HG03135 (cell line): Measurements from ENCODE around the gene OSMR.
"Not testable (repeated sequence)": the region's sequence is repeated elsewhere in the genome, so short reads cannot be mapped to it uniquely, and the experiment has no call there.

ENCODE experiments used
- ATAC-seq: cut with Tn5 transposase; IDR thresholded peaks from one replicate; pipeline ENCODE4 v1.9.1; 2021; ENCODE audit warnings: mild to moderate bottlenecking, moderate library complexity; ENCODE audit not compliant: unreplicated experiment

The OSMR gene

DNA sequence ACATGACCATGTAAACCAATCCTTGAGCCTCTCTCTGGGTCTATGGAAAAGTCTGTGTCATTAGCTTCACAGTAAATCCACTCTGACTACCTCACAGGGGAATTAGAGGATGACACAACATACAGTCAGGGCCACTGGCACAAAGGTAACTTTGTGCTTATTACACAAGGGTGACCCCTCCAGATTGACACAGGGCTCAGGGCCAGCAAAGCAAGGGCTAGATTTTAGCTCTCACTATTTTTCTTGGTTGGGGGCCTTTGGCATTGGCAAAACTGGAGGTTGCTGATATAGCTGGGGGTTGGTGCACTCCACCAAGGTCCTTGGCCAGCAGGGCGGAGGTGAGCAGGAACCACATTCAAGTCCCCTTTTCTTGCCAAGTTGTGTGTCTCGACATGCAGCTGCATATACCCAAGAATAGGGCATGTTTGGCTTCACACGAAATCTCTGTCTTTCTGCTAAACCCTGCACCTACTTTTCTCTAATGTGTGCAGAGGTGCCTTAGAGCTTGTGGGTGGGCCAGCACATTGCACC lies 15.2 kb upstream of the OSMR start:
- ATAC-seq = no peak

DNA sequence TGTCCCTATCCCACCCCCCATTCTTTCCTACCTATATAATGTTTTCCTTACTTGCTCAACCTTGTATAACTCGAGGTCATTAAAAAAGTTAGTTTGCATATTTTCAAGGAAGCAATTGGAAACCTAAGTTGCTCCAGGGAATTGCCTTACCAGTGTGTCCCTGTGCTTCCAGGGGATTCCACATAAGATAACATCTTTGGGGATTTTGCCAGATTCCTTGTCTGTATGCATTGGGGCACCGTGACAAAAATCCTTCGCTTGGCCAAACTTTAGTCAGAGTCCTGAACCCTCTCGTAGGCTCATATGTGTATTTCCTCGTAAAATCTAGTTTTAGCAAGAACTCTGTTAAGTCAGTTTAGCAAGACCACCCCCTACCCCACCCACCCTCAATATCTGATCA lies 14.7 kb upstream of the OSMR start:
- no peak for ATAC-seq

DNA sequence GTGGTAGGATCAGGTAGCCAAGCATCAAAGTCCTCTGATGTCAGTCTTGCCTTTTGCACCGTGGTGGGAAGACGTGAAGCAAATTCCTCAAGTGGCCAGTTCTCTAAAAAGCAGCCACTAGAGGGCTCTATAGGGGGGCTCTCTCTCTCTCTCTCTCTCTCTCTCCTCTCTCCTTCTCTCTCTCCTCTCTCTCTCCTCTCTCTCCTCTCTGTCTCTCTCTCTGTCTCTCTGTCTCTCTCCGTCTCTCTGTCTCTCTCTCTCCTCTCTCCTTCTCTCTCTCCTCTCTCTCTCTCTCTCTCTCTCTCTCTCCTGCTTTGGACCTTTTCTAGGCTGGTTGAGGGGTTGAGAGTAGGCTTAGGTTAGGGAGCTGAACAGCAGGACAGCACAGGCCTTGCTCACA lies 13.9 kb upstream of the OSMR start:
- ATAC-seq = no peak

DNA sequence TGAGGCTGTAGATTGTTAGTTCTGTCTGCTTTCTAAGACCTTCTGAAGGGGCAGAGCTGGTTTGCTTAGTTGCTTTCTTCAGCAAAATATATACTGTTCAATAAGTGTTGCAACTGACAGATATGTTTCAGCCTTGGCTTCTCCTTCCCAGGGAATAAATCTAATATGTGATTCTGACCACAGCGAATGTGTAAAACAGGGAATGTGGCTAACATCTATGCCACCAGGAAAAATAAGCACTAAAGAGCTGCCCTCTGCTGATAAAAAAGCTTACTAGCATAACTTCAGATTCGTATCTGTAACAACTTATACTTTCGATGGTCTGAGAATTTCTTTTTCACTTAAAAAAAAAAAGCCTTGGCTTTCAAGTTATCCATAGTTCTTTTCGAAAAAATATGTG lies 13.0 kb upstream of the OSMR start:
- ATAC-seq = no peak

GRCh38 chr5:38835887-38836286 lies 9.9 kb upstream of the OSMR start:
- ATAC-seq = no peak

- no peak for ATAC-seq
These were observed 8.4 kb upstream of the OSMR start for GRCh38 chr5:38837416-38837815.

GRCh38 chr5:38837932-38838331 lies 7.9 kb upstream of the OSMR start:
- ATAC-seq = no peak

- ATAC-seq = no peak
These were observed 2.1 kb upstream of the OSMR start for GRCh38 chr5:38843665-38844064.

DNA sequence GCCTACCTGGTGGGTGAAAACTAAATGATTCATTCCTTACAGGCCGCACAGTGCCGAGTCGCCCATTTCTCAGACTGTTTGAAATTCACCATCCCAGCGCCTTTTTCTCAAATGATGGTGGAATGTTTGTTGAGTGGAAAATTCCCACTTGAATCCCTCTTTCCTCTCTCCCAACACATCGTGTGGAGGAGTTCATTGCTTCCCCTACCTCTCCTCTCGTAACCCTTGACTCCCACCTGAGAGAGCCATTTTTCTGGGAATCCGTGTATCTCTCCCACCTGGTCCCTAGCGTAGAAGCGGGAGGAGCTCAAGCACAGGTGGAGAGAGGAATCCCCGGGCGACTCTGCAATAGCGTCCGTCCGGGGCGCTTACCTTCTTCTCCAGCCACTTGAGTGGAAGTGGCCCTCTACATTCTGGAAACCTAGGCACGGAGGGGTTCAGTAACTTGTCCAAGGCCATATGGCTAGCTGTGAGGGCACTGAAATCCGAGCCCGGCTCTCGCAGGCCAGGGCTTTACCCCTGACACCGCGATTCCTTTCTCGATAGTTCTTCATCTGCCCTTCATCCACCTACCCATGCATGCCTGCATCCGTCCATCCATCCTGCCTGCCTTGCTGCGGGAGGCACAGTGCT lies 683 bp downstream of the OSMR start:
- no peak for ATAC-seq

DNA sequence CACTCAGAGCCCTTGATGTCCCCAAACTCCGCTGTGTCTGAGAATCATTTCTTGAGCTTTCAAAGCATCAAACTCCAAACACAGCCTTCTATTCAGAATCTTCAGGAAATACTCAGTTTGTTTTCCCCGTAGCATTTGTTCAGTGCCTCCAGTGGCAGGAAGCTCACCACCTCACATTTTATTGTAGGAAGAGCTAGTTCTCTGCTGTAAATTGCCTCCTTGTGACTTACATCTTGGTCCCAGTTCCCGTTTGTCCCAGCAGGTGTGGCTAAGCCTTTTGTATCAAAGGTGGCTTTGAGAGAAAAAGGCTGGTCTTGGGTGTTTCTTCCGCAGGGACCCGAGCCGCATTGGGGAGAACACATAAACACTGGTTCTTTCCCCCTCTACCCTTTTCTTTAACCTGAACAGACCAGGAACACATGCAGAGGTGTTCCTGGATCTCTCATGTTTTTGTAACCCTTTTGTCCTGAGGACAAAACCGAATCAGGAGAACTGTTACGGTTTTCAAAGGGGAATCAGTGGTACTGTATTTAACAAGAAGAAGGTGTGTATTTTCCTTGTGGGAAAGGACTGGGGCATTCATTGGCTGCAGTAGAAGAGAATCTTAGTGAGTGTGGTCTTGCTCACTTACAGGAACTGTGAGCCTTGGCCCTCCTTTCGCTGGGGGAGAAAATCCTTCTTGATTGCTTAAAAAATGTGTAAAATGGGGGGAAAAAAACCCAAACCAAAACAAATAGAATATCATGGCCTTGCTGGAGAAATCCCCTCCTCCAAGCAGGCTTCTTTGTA lies 1.9 kb downstream of the OSMR start:
- ATAC-seq = no peak

DNA sequence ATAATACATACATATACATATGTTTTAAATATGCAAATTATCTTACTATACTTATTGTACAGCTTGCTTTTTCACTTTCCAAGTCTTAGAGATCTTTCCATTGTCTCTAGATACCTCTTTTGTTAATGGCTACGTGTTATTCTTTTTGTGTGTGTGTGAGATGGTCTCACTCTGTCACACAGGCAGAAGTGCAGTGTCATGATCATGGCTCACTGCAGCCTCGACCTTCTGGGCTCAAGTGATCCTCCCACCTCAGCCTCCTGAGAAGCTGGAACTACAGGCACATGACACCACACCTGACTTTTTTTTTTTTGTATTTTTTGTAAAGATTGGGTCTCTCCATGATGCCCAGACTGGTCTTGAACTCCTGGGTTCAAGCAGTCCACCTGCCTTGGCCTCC lies 2.8 kb downstream of the OSMR start:
- ATAC-seq = no peak

- ATAC-seq = not testable (repeated sequence)
These were observed 5.8 kb downstream of the OSMR start for GRCh38 chr5:38851640-38852039.

GRCh38 chr5:38853753-38854470 lies 8.1 kb downstream of the OSMR start:
- no peak for ATAC-seq

- ATAC-seq = no peak
These were observed 9.1 kb downstream of the OSMR start for GRCh38 chr5:38854907-38855306.

GRCh38 chr5:38856660-38857059 lies 10.8 kb downstream of the OSMR start:
- no peak for ATAC-seq

DNA sequence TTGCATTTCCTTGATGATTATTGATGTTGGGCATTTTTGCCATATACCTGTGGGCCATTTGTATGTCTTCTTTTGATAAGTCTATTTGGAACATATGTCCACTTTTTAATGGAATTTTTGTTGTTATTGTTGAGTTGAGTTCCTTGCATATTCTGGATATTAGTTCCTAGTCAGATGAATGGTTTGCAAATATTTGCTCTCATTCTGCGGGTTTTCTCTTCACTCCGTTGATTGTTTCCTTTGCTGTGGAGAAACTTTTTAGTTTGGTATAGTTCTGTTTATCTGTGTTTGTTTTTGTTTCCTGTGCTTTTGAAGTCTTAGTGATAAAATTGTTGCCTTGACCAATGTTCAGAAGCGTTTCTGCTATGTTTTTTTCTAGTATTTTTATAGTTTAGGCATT lies 13.0 kb downstream of the OSMR start:
- ATAC-seq = no peak

- not testable (repeated sequence) for ATAC-seq
These were observed 16.4 kb downstream of the OSMR start for GRCh38 chr5:38861986-38862770.

DNA sequence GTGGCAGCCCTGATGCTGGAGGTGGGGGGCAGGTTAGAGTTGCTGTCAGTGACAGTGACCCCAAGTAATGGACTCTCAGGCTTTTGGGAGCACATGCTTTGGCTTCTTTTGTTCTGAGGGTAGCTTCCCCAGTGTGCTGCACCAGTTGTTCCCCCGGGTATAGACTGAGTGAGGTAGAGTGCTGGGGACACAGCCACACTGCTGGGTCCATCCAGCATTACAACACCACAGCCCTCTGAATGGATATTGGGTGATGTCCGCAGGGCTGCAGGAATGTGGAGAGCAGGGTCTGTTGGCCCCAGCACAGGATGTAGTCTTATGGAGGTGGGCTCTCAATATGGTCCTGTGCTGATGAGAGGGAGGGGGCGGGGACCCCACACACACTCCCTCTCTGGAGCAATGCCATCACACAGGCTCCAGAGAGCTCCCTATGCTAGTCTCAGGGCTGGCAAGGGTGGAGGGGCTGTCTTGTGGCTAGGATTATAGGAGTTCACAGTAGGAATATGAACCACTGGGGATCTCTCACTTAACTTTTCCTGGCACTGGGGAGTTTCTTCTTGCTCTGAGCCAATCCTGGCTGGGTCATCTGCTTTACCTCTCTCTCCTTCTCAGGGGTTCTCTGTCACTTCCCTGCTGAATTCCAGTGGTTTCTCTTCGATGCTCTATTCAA lies 20.7 kb downstream of the OSMR start:
- ATAC-seq = no peak

DNA sequence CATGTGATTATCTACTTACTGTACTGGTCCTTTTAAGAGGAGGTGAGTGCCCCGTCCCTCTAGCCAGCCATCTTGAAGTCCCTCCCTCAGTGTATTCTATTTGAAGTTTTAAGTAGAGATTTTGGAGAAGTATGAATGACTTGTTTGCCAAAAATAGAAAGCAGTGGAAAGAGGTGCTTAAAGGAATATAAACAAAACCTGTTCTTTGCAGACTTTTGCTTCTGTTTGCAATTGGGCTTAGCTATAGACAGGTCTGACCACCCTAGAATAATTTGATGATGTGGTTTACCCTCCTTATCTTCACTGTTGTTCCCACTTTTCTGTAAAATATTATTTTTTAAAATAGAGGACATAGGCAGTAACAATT lies 21.2 kb downstream of the OSMR start:
- ATAC-seq = no peak

DNA sequence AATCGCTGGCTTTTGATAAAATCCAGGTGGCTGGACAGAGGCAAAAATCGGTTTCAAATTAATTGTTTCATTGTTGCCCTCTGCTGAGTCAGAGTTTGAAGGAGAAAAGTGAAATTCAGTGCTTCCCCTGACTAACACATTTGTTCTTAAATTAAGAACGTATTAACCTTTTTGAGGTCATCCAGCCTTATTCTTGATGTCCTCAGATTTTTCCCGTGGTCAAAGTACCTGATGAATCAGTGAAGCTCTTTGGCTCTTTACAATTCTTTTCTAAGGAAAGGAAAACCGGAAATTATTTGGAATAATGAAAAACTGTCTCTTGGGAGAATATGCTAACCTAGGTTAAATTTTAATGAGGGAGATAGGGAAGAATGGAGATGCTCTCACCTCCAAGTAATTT lies 21.6 kb downstream of the OSMR start:
- ATAC-seq = no peak

DNA sequence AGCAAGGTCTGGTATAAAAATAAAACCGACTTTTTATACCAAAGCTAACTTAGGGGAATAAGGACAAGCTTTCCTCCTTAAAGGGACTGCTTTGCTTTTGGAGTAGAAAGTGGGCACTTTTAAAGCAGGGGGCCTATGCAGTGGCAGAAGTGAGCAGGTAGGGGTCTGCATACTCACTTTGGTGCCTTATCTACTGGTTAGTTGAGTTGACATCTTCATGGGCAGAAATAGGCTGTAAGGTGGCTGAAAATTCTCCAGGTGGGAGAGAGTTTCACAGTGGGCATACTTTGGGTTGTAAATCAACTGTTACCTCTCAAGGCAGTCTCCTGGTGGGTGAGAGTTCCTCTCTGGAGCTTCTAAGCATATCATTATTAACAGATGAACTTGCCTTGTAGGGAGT lies 24.8 kb downstream of the OSMR start:
- ATAC-seq = no peak
